Measurements from ENCODE around the gene NFIA. TPM values are rescaled to one million over a fixed set of nuclear protein-coding genes. Genes with fewer than 3 reads are reported as not detected.

The NFIA gene
- polyA plus RNA-seq, 3 donors = 1.4 to 5.3 (median 2.4) TPM

DNA sequence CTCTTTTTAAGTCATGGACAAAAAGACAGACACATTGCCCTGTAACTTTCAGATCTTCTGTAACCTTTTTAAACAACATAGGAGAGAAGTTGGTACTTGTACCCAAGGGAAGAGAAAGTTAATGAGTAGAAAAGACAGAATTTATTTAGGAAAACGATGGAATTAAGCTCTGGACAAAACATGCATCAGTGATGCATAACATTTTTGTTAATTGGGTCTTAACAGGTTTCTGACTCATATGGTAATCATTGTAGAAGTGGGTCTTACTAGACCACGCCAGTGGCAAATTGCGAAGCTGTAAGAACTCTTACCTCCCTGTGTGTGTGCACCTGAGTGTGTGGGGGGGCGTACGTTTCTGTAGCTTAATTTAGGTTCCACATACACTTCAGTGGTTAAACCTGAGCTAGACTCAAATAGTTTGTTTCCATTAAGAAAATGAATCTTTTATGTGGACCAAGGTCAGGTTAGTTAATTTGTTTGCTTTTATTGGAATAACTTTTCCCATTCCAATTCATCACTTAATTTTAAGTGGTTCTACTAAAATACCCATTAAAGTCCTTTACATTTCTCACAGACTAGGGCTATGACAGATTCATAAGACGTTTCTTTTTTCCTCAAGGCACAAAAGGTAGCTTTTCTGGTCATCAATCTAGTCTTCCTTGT, 48.1 kb downstream of the NFIA start:
- Mint-ChIP-seq H3K27me3 (ENCODE audit: low read depth in 3 of 3) (peaks cover 0 to 5% (median 0%) of the 10 kb centered on the region in 3 donors), H3K9me3 (no peaks in the 10 kb centered on the region), H3K4me1 (peaks cover 24% of the 10 kb centered on the region), H3K27ac (no peak overlapping the region), H3K36me3 (no peaks in the 10 kb centered on the region), H3K4me3 (no peak overlapping the region)
- TF ChIP-seq, protein P1, sequence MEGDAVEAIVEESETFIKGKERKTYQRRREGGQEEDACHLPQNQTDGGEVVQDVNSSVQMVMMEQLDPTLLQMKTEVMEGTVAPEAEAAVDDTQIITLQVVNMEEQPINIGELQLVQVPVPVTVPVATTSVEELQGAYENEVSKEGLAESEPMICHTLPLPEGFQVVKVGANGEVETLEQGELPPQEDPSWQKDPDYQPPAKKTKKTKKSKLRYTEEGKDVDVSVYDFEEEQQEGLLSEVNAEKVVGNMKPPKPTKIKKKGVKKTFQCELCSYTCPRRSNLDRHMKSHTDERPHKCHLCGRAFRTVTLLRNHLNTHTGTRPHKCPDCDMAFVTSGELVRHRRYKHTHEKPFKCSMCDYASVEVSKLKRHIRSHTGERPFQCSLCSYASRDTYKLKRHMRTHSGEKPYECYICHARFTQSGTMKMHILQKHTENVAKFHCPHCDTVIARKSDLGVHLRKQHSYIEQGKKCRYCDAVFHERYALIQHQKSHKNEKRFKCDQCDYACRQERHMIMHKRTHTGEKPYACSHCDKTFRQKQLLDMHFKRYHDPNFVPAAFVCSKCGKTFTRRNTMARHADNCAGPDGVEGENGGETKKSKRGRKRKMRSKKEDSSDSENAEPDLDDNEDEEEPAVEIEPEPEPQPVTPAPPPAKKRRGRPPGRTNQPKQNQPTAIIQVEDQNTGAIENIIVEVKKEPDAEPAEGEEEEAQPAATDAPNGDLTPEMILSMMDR (IDR thresholded peaks at IDR 0.05) = no peak
- no peaks in the 10 kb centered on the region for H3K79me2 ChIP-seq (ENCODE audit: insufficient read depth, low read length)
- H3K27ac ChIP-seq (ENCODE audit: low read depth in 1 of 2, low read length in 2 of 2) = no peak overlapping the region
- intact Hi-C loops (cut with micrococcal nuclease) = loop anchor here in 1 of 2 donors (10.0 kb wide), 1 partner anchor 56 kb away; no protein-coding TSS in a partner anchor
- H3K9ac ChIP-seq (ENCODE audit: insufficient read depth, low read length, poor library complexity, severe bottlenecking) = no peak overlapping the region
- H3K36me3 ChIP-seq (replicated peaks in 1 of 2; ENCODE audit: control insufficient read depth in 1 of 2, insufficient read depth in 2 of 2, low read length in 2 of 2) = no peaks in the 10 kb centered on the region
- no peak overlapping the region for H3K4me3 ChIP-seq (replicated peaks in 1 of 3; ENCODE audit: low read depth in 2 of 3, low read length in 3 of 3)
- no peak for DNase-seq
- no peak overlapping the region for H2AFZ ChIP-seq (ENCODE audit: insufficient read depth, low read depth, low read length, poor library complexity, severe bottlenecking)
- peaks cover 19 to 23% of the 10 kb centered on the region in 2 donors for H3K4me1 ChIP-seq (ENCODE audit: control insufficient read depth in 1 of 2, insufficient read depth in 2 of 2, low read length in 2 of 2)
- no peaks in the 10 kb centered on the region for H4K20me1 ChIP-seq (ENCODE audit: insufficient read depth, low read length)
- H3K4me2 ChIP-seq (replicated peaks; ENCODE audit: extremely low read depth, low read length, poor library complexity, severe bottlenecking) = no peak overlapping the region
- H3K27me3 ChIP-seq (ENCODE audit: control insufficient read depth in 2 of 2, insufficient read depth in 2 of 2, low read length in 2 of 2) = no peaks in the 10 kb centered on the region
- no peaks in the 10 kb centered on the region for H3K9me3 ChIP-seq (replicated peaks in 1 of 2; ENCODE audit: control insufficient read depth in 1 of 2, insufficient read depth in 1 of 2, low read length in 2 of 2)
- 97% methylated on average over 4 of the region's 6 CpGs for WGBS (ENCODE audit: insufficient coverage)

DNA sequence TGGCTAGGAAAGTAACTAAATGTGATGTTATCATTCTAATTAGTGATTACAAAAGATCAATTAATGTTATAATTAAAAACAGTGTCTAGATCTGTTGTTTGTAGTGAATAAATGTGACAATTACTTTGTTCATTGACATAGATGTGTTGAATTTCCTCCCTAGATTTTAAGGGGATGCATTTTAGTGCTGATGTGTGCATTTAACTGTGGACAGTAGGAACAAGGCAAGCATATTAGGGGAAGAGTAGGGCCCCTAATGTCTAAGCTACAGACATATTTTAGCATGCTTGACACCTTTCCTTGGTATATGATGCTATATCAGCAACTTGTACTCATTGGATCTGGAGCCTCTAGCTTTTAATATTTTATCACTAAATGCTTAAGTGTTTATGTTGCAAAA, 48.9 kb downstream of the NFIA start:
- H3K27ac ChIP-seq (ENCODE audit: low read depth in 1 of 2, low read length in 2 of 2) = no peak overlapping the region

More for the DNA sequence above, 48.9 kb downstream of the NFIA start:
- H3K4me3 ChIP-seq (replicated peaks in 1 of 3; ENCODE audit: low read depth in 2 of 3, low read length in 3 of 3) = no peak overlapping the region
- DNase-seq = no peak
- no peak overlapping the region for H2AFZ ChIP-seq (ENCODE audit: insufficient read depth, low read depth, low read length, poor library complexity, severe bottlenecking)
- H3K4me2 ChIP-seq (replicated peaks; ENCODE audit: extremely low read depth, low read length, poor library complexity, severe bottlenecking) = no peak overlapping the region
- no peaks in the 10 kb centered on the region for H3K9me3 ChIP-seq (replicated peaks in 1 of 2; ENCODE audit: control insufficient read depth in 1 of 2, insufficient read depth in 1 of 2, low read length in 2 of 2)
- no peaks in the 10 kb centered on the region for H3K36me3 Mint-ChIP-seq
- H3K9ac ChIP-seq (ENCODE audit: insufficient read depth, low read length, poor library complexity, severe bottlenecking) = no peak overlapping the region
- no peaks in the 10 kb centered on the region for H4K20me1 ChIP-seq (ENCODE audit: insufficient read depth, low read length)
- peak overlapping the region in 1 of 7 donors; percentile 60 for H3K27ac Mint-ChIP-seq
- no peaks in the 10 kb centered on the region for H3K79me2 ChIP-seq (ENCODE audit: insufficient read depth, low read length)
- H3K9me3 Mint-ChIP-seq = no peaks in the 10 kb centered on the region
- TF ChIP-seq, protein P1 (IDR thresholded peaks at IDR 0.05) = no peak
- no peak overlapping the region for H3K4me3 Mint-ChIP-seq
- peaks cover 0 to 5% (median 0%) of the 10 kb centered on the region in 3 donors for H3K27me3 Mint-ChIP-seq (ENCODE audit: low read depth in 3 of 3)
- no peaks in the 10 kb centered on the region for H3K36me3 ChIP-seq (replicated peaks in 1 of 2; ENCODE audit: control insufficient read depth in 1 of 2, insufficient read depth in 2 of 2, low read length in 2 of 2)
- no peaks in the 10 kb centered on the region for H3K27me3 ChIP-seq (ENCODE audit: control insufficient read depth in 2 of 2, insufficient read depth in 2 of 2, low read length in 2 of 2)
- H3K4me1 Mint-ChIP-seq = peaks cover 24% of the 10 kb centered on the region
- H3K4me1 ChIP-seq (ENCODE audit: control insufficient read depth in 1 of 2, insufficient read depth in 2 of 2, low read length in 2 of 2) = peaks cover 19 to 23% of the 10 kb centered on the region in 2 donors
- intact Hi-C loops (cut with micrococcal nuclease) = loop anchor here in 1 of 2 donors (10.0 kb wide), 1 partner anchor 56 kb away; no protein-coding TSS in a partner anchor
